GM10248 (cell line): ENCODE data around the gene LRP5.
"Not testable (repeated sequence)": the region's sequence is repeated elsewhere in the genome, so short reads cannot be mapped to it uniquely, and the experiment has no call there.

Experiments used
- CTCF ChIA-PET: fragments of 300-600 bp; sonication (Branson Sonifier 250); formaldehyde crosslinking; extraction: SDS; loops from one replicate; lab custom pipeline; 2021; ENCODE audit warnings: antibody characterized with exemption; lab: Yijun Ruan, JAX
- POLR2A ChIA-PET: fragments of 350-650 bp; sonication (Branson Sonifier 250); formaldehyde crosslinking; extraction: SDS; loops from one replicate; lab custom pipeline; 2020; ENCODE audit warnings: antibody characterized with exemption; lab: Yijun Ruan, JAX
- DNase-seq: peaks from one replicate; pipeline ENCODE4 v3.0.0; 2012; ENCODE audit errors: extremely low spot score
- TF ChIP-seq, protein P1 (sequence below): IDR thresholded peaks from 2 replicates; pipeline ENCODE4 v1.5.1; 2012; ENCODE audit warnings: mild to moderate bottlenecking, low read depth; ENCODE audit errors: extremely low read depth, missing control alignments, control extremely low read depth

Gene LRP5

DNA sequence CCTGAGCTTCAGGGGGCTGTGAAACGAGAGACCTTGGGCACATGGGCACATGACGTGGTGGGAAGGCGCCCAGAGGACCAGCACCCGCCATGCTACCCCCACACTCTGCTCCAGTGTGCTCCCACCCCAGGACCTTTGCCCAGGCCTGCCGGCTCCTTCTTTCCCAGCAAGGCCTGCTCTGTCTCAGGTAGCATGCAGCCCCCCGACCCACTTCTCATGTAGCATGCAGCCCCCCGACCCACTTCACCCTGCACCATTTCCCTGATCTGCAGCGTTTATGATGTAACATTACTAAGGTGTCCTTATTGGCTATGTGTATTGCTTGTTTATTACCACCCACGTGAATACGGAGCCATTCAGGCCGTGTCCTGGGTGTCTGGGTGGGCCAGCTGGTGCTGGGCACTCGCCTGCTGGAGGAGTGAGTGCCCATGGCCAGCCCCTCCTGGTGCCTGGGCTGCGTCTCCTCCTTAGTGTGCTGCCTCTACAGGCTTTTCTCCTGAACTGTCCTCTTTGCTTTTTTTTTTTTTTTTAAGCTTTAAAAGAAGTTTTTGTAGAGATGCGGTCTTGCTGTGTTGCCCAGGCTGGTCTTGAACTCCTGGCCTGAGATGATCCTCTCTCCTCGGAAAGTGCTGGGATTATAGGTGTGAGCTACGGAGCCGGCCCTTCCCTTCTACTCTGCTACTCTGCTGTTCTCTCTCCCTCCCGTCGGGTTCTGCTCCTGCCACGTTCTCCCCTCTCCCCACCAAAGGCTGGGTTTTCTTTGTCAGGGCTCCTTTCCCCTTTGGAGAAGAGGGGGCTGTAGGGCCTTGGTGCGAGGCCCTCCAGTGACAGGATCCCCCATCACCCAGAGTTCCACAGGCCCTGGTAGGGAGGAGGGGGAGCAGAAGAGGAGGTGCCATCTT lies 29.4 kb downstream of the LRP5 start:
- no peak for DNase-seq
- TF ChIP-seq, protein P1, sequence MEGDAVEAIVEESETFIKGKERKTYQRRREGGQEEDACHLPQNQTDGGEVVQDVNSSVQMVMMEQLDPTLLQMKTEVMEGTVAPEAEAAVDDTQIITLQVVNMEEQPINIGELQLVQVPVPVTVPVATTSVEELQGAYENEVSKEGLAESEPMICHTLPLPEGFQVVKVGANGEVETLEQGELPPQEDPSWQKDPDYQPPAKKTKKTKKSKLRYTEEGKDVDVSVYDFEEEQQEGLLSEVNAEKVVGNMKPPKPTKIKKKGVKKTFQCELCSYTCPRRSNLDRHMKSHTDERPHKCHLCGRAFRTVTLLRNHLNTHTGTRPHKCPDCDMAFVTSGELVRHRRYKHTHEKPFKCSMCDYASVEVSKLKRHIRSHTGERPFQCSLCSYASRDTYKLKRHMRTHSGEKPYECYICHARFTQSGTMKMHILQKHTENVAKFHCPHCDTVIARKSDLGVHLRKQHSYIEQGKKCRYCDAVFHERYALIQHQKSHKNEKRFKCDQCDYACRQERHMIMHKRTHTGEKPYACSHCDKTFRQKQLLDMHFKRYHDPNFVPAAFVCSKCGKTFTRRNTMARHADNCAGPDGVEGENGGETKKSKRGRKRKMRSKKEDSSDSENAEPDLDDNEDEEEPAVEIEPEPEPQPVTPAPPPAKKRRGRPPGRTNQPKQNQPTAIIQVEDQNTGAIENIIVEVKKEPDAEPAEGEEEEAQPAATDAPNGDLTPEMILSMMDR, result no peak
- ChIA-PET CTCF (no interaction called here), POLR2A (no interaction called here)

DNA sequence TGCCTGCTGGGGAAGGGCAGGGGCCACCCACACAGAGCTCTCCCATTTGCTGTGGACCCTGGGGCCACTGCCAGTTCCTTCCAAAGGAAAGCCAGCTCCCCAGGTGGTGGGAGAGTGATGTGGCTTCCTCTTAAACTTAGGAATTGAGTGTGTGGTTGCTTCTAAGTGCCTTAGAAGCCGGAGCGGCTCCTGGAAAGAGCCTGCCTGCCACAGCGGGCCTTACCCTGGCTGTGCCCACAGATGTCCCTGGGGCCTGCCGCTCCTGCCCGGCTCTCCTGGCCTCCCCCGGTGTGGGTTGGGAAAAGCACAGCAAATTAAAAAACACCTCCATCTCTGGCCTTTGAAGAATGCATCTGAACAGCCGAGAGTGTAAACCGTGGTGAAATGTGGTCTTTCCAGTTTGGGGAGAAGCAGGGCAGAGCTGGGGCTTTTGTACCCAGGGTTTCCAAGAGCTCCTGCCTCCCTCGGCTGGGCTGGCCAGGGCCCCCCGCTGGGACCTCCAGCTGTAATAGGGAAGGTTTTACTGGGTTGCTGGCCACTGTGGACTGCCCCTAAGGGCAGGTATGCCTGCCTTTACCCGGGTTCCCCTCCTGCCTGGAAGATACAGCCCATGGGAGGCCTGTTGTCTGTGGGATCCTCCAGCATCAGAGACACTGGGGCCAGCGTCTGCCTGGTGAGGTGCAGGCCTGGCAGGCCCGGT lies 30.2 kb downstream of the LRP5 start:
- TF ChIP-seq, protein P1, result no peak
- POLR2A ChIA-PET, result no interaction called here
- CTCF ChIA-PET, result no interaction called here
- DNase-seq, result no peak

DNA sequence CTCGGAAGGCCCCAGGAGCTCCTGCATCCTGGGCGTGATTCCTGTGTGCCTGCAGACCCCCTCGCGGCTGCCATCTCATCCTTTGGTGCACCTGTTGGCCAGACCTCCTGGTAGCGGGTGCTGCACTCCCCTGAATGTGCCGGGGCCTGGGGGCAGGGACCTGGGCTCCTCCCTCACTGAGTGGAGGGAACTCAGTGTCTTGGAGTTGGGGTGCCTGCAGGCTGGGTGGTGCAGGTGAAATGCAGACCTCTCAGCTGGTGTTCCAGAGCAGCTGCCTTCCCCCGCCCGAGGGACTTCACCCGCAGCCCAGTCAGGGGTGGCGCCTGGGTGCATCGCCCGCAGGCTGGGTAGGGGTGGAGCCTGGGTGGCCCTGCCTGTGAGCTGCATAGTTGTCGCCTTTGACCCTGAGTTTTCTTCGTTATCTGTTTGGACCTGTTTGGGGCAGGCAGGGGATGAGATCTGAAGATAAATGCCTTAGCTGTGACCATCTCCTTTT lies 31.4 kb downstream of the LRP5 start:
- TF ChIP-seq, protein P1, result no peak
- POLR2A ChIA-PET, result no interaction called here
- no peak for DNase-seq
- CTCF ChIA-PET, result no interaction called here

DNA sequence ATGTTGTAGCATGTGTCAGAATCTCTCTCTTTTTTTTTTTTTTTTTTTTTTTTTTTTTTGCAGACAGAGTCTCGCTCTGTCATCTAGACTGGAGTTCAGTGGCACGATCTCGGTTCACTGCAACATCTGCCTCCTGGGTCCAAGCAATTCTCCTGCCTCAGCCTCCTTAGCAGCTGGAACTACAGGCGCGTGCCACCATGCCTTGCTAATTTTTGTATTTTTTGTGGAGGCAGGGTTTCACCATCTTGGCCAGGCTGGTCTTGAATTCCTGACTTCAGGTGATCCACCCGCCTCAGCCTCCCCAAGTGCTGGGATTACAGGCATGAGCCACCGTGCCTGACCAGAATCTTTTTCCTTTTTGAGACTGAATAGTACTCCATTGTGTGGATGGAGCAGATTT lies 32.4 kb downstream of the LRP5 start:
- POLR2A ChIA-PET, DNase-seq, CTCF ChIA-PET: not testable (repeated sequence)

DNA sequence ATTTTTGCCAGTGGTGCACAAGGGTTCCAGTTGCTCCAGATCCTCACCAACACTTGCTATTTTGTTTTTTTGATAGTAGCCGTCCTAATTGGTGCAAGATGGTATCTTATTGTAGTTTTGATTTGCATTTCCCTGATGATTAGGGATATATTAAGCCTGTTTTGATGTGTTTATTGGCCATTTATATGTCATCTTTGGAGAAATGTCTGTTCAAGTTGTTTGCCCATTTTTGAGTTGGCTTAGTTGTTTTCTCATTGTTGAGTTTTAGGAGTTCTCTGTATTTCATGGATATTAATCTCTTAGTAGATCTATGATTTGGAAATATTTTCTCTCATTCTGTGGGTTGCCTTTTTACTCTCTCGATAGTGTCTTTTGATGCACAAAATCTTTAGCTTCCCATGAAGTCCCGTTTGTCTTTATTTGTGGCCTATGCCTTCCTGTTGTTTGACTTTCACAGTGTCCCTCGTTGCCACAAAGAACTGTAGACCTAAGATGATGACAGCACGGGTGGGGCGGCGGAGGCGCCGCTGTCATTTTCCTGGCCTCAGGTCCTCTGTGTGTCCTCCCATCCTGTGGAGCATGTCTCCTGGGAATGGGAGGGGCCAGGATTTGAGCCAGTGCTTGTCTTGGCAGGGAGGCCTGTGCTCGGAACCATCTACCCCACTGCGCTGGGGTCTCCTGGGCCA lies 33.5 kb downstream of the LRP5 start:
- TF ChIP-seq, protein P1, result no peak
- DNase-seq, result no peak
- CTCF ChIA-PET, result interaction anchor here (1.6 kb wide), 1 partner anchor 14 kb away, joined by 3 read pairs; no protein-coding TSS in a partner anchor
- POLR2A ChIA-PET, result no interaction called here

DNA sequence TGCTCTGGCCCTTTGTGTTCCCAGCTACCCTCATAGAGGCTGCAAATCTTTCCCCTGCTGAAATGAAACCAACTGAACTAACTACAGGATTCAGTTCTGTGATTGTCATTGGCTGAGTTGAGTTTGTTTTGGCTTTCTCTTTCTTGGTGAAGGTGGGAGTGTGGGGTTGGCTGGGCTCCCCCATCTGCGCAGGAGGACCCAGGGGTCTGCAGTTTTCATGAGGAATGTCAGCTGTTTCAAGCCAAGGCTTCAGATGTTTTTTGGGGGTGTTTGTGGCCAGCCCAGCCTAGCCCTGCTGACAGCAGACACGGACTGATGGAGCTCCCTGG lies 34.0 kb downstream of the LRP5 start:
- ChIA-PET CTCF (interaction anchor here (1.6 kb wide), 1 partner anchor 14 kb away, joined by 3 read pairs; no protein-coding TSS in a partner anchor), POLR2A (no interaction called here)
- TF ChIP-seq, protein P1, result no peak
- no peak for DNase-seq
